ENCODE measurements around the gene MYLK4. TPM values are rescaled to one million over a fixed set of nuclear protein-coding genes. Genes with fewer than 3 reads are reported as not detected.
A peak's percentile ranks its signal among the peaks of the same experiment; 100 is the strongest.

MYLK4 gene
- total and polyA plus RNA-seq, 2 donors (not counting 1 experiment from before 2014, with no cell fraction given): 0.33 to 0.59 TPM

DNA sequence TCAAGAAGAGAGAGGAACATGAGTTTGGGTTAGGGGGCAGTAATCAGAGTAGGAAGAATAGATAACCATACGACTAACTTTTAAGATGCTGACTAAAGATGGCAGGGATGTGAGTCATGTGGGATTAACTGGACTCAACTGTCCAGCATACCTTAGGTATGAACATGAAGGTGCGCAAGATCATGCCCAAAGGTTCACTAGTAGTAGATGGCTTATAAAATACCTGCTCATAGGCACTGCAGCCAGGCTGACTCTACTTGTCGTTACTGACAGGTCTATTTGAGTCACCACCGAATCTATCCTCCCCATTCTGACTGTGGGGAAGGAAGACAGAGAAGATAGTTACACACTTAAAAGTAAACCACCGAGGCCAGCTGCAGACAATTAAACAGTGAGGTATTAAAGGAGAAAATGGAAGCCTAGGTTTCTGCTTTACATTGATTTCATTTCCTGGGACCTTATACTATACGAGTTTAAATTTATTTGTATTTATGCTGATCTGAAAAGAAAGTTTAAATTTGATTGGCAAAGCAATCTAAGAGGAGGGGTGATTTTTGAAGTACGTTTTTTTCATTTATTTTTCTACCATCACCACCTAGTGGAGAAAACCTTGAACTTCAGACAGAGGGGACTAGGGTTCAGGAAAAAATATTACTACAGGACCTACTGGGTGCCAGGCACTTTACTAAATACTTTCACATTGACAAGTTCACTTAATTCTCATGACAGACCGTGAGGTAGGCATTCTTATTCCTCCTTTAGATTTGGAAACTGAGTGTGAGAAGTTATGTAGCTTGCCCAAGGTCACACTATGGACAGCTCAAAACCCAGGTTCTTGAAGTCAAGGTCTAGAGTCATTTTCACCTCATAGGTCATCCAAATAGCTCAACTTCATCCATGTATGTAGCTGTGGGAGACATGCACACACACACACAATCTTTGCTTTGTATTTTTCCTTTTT lies 10.4 kb upstream of the MYLK4 start:
- Histone ChIP-seq H4K20me1 (ENCODE audit: control insufficient read depth, extremely low read depth, insufficient read depth, low read length) (no peaks in the 10 kb centered on the region), H3K27ac (ENCODE audit: insufficient read depth, low read length) (no peak overlapping the region), H3K9ac (ENCODE audit: insufficient read depth, low read length) (no peak overlapping the region), H3K4me3 (replicated peaks in 1 of 4; ENCODE audit: control extremely low read depth in 1 of 4, insufficient read depth in 1 of 4, low read depth in 3 of 4, low read length in 4 of 4) (no peak overlapping the region), H3K4me1 (ENCODE audit: control insufficient read depth, extremely low read depth, insufficient read depth, low read length) (peaks cover 3% of the 10 kb centered on the region), H2AFZ (ENCODE audit: low read length) (no peak overlapping the region), H3K36me3 (ENCODE audit: control insufficient read depth, insufficient read depth, low read length) (no peaks in the 10 kb centered on the region), H3K9me3 (ENCODE audit: control insufficient read depth, insufficient read depth, low read depth, low read length) (no peaks in the 10 kb centered on the region), H3K79me2 (ENCODE audit: control insufficient read depth, insufficient read depth, low read length) (peaks cover 3% of the 10 kb centered on the region), H3K27me3 (ENCODE audit: control insufficient read depth, insufficient read depth, low read length) (no peaks in the 10 kb centered on the region), H3K4me2 (ENCODE audit: extremely low read depth, insufficient read depth, low read length) (no peak overlapping the region)
- TF ChIP-seq, protein P1, sequence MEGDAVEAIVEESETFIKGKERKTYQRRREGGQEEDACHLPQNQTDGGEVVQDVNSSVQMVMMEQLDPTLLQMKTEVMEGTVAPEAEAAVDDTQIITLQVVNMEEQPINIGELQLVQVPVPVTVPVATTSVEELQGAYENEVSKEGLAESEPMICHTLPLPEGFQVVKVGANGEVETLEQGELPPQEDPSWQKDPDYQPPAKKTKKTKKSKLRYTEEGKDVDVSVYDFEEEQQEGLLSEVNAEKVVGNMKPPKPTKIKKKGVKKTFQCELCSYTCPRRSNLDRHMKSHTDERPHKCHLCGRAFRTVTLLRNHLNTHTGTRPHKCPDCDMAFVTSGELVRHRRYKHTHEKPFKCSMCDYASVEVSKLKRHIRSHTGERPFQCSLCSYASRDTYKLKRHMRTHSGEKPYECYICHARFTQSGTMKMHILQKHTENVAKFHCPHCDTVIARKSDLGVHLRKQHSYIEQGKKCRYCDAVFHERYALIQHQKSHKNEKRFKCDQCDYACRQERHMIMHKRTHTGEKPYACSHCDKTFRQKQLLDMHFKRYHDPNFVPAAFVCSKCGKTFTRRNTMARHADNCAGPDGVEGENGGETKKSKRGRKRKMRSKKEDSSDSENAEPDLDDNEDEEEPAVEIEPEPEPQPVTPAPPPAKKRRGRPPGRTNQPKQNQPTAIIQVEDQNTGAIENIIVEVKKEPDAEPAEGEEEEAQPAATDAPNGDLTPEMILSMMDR (conservative IDR thresholded peaks at IDR 0.05 in 1 of 2, IDR thresholded peaks at IDR 0.05 in 1 of 2; ENCODE audit: low read depth in 1 of 2, low read length in 2 of 2): peak in 1 of 2 donors; percentile 41
- no peak for TF ChIP-seq EZH2 (IDR thresholded peaks at IDR 0.05; ENCODE audit: low read length, missing control alignments)
- DNase-seq (ENCODE audit: low read depth in 2 of 2): no peak

DNA sequence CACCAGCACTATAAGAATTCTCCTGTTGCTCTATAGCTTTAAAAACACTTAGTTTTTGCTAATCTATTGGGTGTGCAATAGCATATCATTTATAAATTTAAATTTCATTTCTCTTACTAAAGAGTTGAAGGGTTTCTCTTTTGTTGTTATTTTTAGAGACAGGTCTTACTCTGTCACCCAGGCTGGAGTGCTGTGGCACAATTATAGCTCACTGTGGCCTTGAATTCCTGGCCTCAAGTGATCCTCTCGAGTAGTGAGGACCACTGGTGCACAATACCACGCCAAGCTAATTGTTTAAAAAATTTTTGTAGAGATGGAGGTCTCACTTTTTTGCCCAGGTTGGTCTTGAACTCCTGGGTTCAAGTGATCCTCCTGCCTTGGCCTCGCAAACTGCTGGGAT lies 8.3 kb upstream of the MYLK4 start:
- Histone ChIP-seq H3K36me3 (ENCODE audit: control insufficient read depth, insufficient read depth, low read length) (no peaks in the 10 kb centered on the region), H2AFZ (ENCODE audit: low read length) (no peak overlapping the region), H3K4me1 (ENCODE audit: control insufficient read depth, extremely low read depth, insufficient read depth, low read length) (no peaks in the 10 kb centered on the region), H3K79me2 (ENCODE audit: control insufficient read depth, insufficient read depth, low read length) (no peaks in the 10 kb centered on the region), H3K9ac (ENCODE audit: insufficient read depth, low read length) (no peak overlapping the region), H4K20me1 (ENCODE audit: control insufficient read depth, extremely low read depth, insufficient read depth, low read length) (no peaks in the 10 kb centered on the region), H3K4me2 (ENCODE audit: extremely low read depth, insufficient read depth, low read length) (no peak overlapping the region), H3K27ac (ENCODE audit: insufficient read depth, low read length) (no peak overlapping the region), H3K27me3 (ENCODE audit: control insufficient read depth, insufficient read depth, low read length) (no peaks in the 10 kb centered on the region), H3K4me3 (replicated peaks in 1 of 4; ENCODE audit: control extremely low read depth in 1 of 4, insufficient read depth in 1 of 4, low read depth in 3 of 4, low read length in 4 of 4) (no peak overlapping the region), H3K9me3 (ENCODE audit: control insufficient read depth, insufficient read depth, low read depth, low read length) (no peaks in the 10 kb centered on the region)
- TF ChIP-seq EZH2 (IDR thresholded peaks at IDR 0.05; ENCODE audit: low read length, missing control alignments): no peak
- TF ChIP-seq, protein P1 (conservative IDR thresholded peaks at IDR 0.05 in 1 of 2, IDR thresholded peaks at IDR 0.05 in 1 of 2; ENCODE audit: low read depth in 1 of 2, low read length in 2 of 2): no peak
- DNase-seq (ENCODE audit: low read depth in 2 of 2): no peak

DNA sequence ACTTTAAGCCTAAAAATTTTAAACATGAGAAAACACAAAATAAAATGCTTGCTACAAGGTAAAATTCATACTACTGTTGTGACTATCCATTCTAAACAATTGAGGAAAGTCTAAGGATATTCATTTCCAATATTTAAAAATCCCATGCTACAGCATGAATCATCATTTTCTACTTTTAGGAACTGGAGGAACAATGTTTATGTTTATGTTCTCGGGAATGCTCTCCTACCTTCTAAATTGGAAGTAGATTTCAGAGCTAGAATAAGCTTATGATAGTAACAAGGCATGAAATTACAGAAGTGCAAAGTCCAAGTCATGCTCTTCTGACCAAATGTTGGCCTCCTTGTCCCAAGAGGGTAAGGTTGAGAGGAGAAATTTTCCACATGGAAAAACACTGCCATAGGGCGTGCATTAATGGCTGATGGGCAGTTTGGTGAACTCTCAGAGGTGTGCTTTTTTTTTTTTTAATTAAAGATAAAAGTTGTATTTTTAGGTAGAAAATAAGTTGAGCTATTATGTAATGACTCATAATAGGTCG lies 6.0 kb upstream of the MYLK4 start:
- no peak for DNase-seq (ENCODE audit: low read depth in 2 of 2)
- no peak overlapping the region for H3K9ac ChIP-seq (ENCODE audit: insufficient read depth, low read length)
- no peaks in the 10 kb centered on the region for H3K36me3 ChIP-seq (ENCODE audit: control insufficient read depth, insufficient read depth, low read length)
- H3K27me3 ChIP-seq (ENCODE audit: control insufficient read depth, insufficient read depth, low read length): no peaks in the 10 kb centered on the region
- no peak overlapping the region for H3K4me2 ChIP-seq (ENCODE audit: extremely low read depth, insufficient read depth, low read length)
- no peak overlapping the region for H3K27ac ChIP-seq (ENCODE audit: insufficient read depth, low read length)
- H3K4me3 ChIP-seq (replicated peaks in 1 of 4; ENCODE audit: control extremely low read depth in 1 of 4, insufficient read depth in 1 of 4, low read depth in 3 of 4, low read length in 4 of 4): no peak overlapping the region
- H3K79me2 ChIP-seq (ENCODE audit: control insufficient read depth, insufficient read depth, low read length): no peaks in the 10 kb centered on the region
- H2AFZ ChIP-seq (ENCODE audit: low read length): no peak overlapping the region
- TF ChIP-seq EZH2 (IDR thresholded peaks at IDR 0.05; ENCODE audit: low read length, missing control alignments): no peak
- TF ChIP-seq, protein P1 (conservative IDR thresholded peaks at IDR 0.05 in 1 of 2, IDR thresholded peaks at IDR 0.05 in 1 of 2; ENCODE audit: low read depth in 1 of 2, low read length in 2 of 2): no peak
- no peaks in the 10 kb centered on the region for H3K4me1 ChIP-seq (ENCODE audit: control insufficient read depth, extremely low read depth, insufficient read depth, low read length)
- no peaks in the 10 kb centered on the region for H4K20me1 ChIP-seq (ENCODE audit: control insufficient read depth, extremely low read depth, insufficient read depth, low read length)
- no peaks in the 10 kb centered on the region for H3K9me3 ChIP-seq (ENCODE audit: control insufficient read depth, insufficient read depth, low read depth, low read length)
